HUES64 (cell line): Measurements from ENCODE around the gene LIMK1. TPM values are rescaled to one million over a fixed set of nuclear protein-coding genes. Genes with fewer than 3 reads are reported as not detected.
A peak's percentile ranks its signal among the peaks of the same experiment; 100 is the strongest.

Experiments used
- H3K27ac ChIP-seq: 2 replicates; pipeline ENCODE4 v1.7.0; 2013; ENCODE audit warnings: low read depth, low read length, inconsistent platforms
- H3K27me3 ChIP-seq: 2 replicates; pipeline ENCODE4 v1.6.1; 2013; ENCODE audit warnings: mild to moderate bottlenecking, low read length; ENCODE audit not compliant: insufficient read depth
- H3K36me3 ChIP-seq: 2 replicates; pipeline ENCODE4 v1.6.1; 2013; ENCODE audit warnings: mild to moderate bottlenecking, low read length; ENCODE audit not compliant: insufficient read depth
- H3K4me1 ChIP-seq: 2 replicates; pipeline ENCODE4 v1.6.1; 2013; ENCODE audit warnings: mild to moderate bottlenecking, low read length, moderate library complexity; ENCODE audit not compliant: insufficient read depth
- H3K4me3 ChIP-seq: 2 replicates; pipeline ENCODE4 v1.5.1; 2013; ENCODE audit warnings: mild to moderate bottlenecking, low read length, moderate library complexity
- H3K9ac ChIP-seq: 2 replicates; pipeline ENCODE4 v1.6.1; 2013; ENCODE audit warnings: mild to moderate bottlenecking, low read depth, low read length
- H3K9me3 ChIP-seq: 2 replicates; pipeline ENCODE4 v1.6.1; 2013; ENCODE audit warnings: low read depth, low read length; ENCODE audit not compliant: insufficient read depth
- WGBS: fragments of 150-250, 120-280 bp; methylation state at CpG from one replicate; pipeline ENCODE4 v1.1.7; 2013; ENCODE audit warnings: missing lambda C conversion rate; 5-methylcytosine and 5-hydroxymethylcytosine counted together
- polyA plus RNA-seq, 2 experiments: library from polyadenylated mRNA; stranded (reverse); fragments of 50-300 nt; gene quantifications; one replicate each; pipeline ENCODE4 v1.2.3, GENCODE V29; 2013

The LIMK1 gene
- polyA plus RNA-seq (2013, experiment 1 of 2): 46.1 TPM
- polyA plus RNA-seq (2013, experiment 2 of 2): 54.0 TPM

GRCh38 chr7:74083117-74083876 is at the start of gene LIMK1:
TSS of gene LIMK1 (plus strand) at chr7:74083804. CDS start at chr7:74083991, 187 bp downstream.
- 7% methylated on average over 71 of the region's 71 CpGs for WGBS
- peak within 1 kb of the TSS; percentile 73 for H3K9ac ChIP-seq
- peaks cover 21% of the 10 kb centered on the region for H3K36me3 ChIP-seq
- H3K27ac ChIP-seq: peak within 1 kb of the TSS; percentile 72
- no peaks in the 10 kb centered on the region for H3K27me3 ChIP-seq
- H3K4me1 ChIP-seq: peaks cover 7% of the 10 kb centered on the region; the same call in 1 of the 2 replicates
- no peaks in the 10 kb centered on the region for H3K9me3 ChIP-seq
- H3K4me3 ChIP-seq: peak within 1 kb of the TSS; percentile 69

GRCh38 chr7:74037609-74038008 is 46.0 kb upstream of the LIMK1 start:
- H3K36me3 ChIP-seq: no peaks in the 10 kb centered on the region
- H3K27me3 ChIP-seq: no peaks in the 10 kb centered on the region
- H3K9ac ChIP-seq: no peak overlapping the region
- no peak overlapping the region for H3K4me3 ChIP-seq
- 84% methylated on average over 7 of the region's 8 CpGs for WGBS
- H3K4me1 ChIP-seq: no peaks in the 10 kb centered on the region
- no peak overlapping the region for H3K27ac ChIP-seq
- H3K9me3 ChIP-seq: no peaks in the 10 kb centered on the region

GRCh38 chr7:74038194-74038961 is 45.2 kb upstream of the LIMK1 start:
- peaks cover 7% of the 10 kb centered on the region for H3K4me1 ChIP-seq
- no peaks in the 10 kb centered on the region for H3K9me3 ChIP-seq
- WGBS: 94% methylated on average over 16 of the region's 16 CpGs
- no peaks in the 10 kb centered on the region for H3K27me3 ChIP-seq
- H3K9ac ChIP-seq: no peak overlapping the region
- H3K36me3 ChIP-seq: no peaks in the 10 kb centered on the region
- no peak overlapping the region for H3K4me3 ChIP-seq
- no peak overlapping the region for H3K27ac ChIP-seq

GRCh38 chr7:74039337-74039736 is 44.3 kb upstream of the LIMK1 start:
- Histone ChIP-seq H3K27me3 (no peaks in the 10 kb centered on the region), H3K4me1 (peaks cover 14% of the 10 kb centered on the region)
- 92% methylated on average over 11 of the region's 11 CpGs for WGBS

GRCh38 chr7:74040101-74040790 is 43.4 kb upstream of the LIMK1 start:
- Histone ChIP-seq H3K4me3 (no peak overlapping the region), H3K27ac (no peak overlapping the region), H3K36me3 (no peaks in the 10 kb centered on the region), H3K4me1 (peaks cover 17% of the 10 kb centered on the region), H3K9ac (no peak overlapping the region), H3K9me3 (no peaks in the 10 kb centered on the region), H3K27me3 (no peaks in the 10 kb centered on the region)
- WGBS: 86% methylated on average over 13 of the region's 13 CpGs

More at GRCh38 chr7:74039337-74039736, 44.3 kb upstream of the LIMK1 start:
- Histone ChIP-seq H3K27ac (no peak overlapping the region), H3K9me3 (no peaks in the 10 kb centered on the region), H3K9ac (no peak overlapping the region), H3K4me3 (no peak overlapping the region), H3K36me3 (no peaks in the 10 kb centered on the region)

GRCh38 chr7:74040791-74041520 is 42.6 kb upstream of the LIMK1 start:
- peaks cover 17% of the 10 kb centered on the region for H3K4me1 ChIP-seq
- H3K27me3 ChIP-seq: no peaks in the 10 kb centered on the region
- no peak overlapping the region for H3K27ac ChIP-seq
- no peak overlapping the region for H3K4me3 ChIP-seq
- no peaks in the 10 kb centered on the region for H3K36me3 ChIP-seq
- WGBS: 92% methylated on average over 12 of the region's 12 CpGs
- no peaks in the 10 kb centered on the region for H3K9me3 ChIP-seq
- no peak overlapping the region for H3K9ac ChIP-seq

- H3K9me3 ChIP-seq: no peaks in the 10 kb centered on the region
- H3K27me3 ChIP-seq: no peaks in the 10 kb centered on the region
- no peak overlapping the region for H3K27ac ChIP-seq
- peaks cover 17% of the 10 kb centered on the region for H3K4me1 ChIP-seq
- H3K4me3 ChIP-seq: no peak overlapping the region
- 53% methylated on average over 24 of the region's 24 CpGs for WGBS
- H3K36me3 ChIP-seq: no peaks in the 10 kb centered on the region
- peak overlapping the region; percentile 18; the same call in 1 of the 2 replicates for H3K9ac ChIP-seq
Observed at GRCh38 chr7:74042746-74043522, 40.7 kb upstream of the LIMK1 start.

- 34% methylated on average over 9 of the region's 9 CpGs for WGBS
- no peaks in the 10 kb centered on the region for H3K9me3 ChIP-seq
- no peak overlapping the region for H3K27ac ChIP-seq
Observed at GRCh38 chr7:74043523-74043951, 40.1 kb upstream of the LIMK1 start.

GRCh38 chr7:74044366-74045350 is 38.9 kb upstream of the LIMK1 start:
- peaks cover 17% of the 10 kb centered on the region for H3K4me1 ChIP-seq
- H3K27ac ChIP-seq: no peak overlapping the region
- WGBS: 79% methylated on average over 20 of the region's 20 CpGs
- H3K4me3 ChIP-seq: no peak overlapping the region
- no peaks in the 10 kb centered on the region for H3K9me3 ChIP-seq
- no peaks in the 10 kb centered on the region for H3K27me3 ChIP-seq
- no peak overlapping the region for H3K9ac ChIP-seq
- H3K36me3 ChIP-seq: no peaks in the 10 kb centered on the region

More at GRCh38 chr7:74043523-74043951, 40.1 kb upstream of the LIMK1 start:
- Histone ChIP-seq H3K4me1 (peaks cover 17% of the 10 kb centered on the region), H3K36me3 (no peaks in the 10 kb centered on the region), H3K9ac (peak overlapping the region; percentile 18; the same call in 1 of the 2 replicates), H3K4me3 (no peak overlapping the region), H3K27me3 (no peaks in the 10 kb centered on the region)
